ENCODE data around the gene FARP1.

The FARP1 gene

DNA sequence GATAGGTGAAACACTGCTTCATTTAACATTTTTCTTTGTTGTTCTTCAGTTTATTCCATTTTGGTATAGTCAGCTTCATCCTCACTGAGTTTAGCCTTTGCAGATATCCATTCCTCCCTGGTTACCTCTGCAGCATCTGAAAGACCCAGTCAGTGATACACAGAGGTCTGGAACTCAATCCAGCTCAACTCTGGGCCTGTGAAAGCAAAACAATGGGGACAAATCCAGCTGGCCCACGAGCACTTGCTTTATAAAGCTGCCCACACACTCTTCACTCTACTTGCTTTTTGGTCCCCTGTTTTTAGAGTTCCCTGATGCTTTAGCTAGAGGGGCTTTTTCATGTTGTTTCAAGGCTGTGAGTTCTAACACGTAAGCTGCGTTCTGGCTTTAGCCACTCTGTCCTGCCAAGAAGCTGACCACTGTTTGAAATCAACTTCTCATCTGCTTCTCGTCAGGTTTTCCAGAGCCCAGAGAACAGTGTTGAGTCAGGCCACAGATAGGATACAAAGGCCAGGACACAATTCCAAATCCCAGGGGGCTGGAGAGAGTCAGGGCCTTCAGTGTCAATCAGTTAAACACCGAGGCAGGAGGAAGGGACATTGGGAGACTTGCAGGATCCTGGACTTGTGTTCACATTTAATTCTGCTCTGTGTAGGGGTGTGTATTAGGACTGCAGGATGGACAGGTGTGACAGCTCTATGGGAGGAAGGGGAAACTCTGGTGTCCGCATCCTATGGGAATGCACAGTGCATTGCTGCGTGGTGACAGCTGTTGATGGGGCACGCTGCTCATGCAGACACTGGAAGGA, 117.7 kb downstream of the FARP1 start:
- TF ChIP-seq, protein P1, sequence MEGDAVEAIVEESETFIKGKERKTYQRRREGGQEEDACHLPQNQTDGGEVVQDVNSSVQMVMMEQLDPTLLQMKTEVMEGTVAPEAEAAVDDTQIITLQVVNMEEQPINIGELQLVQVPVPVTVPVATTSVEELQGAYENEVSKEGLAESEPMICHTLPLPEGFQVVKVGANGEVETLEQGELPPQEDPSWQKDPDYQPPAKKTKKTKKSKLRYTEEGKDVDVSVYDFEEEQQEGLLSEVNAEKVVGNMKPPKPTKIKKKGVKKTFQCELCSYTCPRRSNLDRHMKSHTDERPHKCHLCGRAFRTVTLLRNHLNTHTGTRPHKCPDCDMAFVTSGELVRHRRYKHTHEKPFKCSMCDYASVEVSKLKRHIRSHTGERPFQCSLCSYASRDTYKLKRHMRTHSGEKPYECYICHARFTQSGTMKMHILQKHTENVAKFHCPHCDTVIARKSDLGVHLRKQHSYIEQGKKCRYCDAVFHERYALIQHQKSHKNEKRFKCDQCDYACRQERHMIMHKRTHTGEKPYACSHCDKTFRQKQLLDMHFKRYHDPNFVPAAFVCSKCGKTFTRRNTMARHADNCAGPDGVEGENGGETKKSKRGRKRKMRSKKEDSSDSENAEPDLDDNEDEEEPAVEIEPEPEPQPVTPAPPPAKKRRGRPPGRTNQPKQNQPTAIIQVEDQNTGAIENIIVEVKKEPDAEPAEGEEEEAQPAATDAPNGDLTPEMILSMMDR (IDR thresholded peaks at IDR 0.05) = no peak

DNA sequence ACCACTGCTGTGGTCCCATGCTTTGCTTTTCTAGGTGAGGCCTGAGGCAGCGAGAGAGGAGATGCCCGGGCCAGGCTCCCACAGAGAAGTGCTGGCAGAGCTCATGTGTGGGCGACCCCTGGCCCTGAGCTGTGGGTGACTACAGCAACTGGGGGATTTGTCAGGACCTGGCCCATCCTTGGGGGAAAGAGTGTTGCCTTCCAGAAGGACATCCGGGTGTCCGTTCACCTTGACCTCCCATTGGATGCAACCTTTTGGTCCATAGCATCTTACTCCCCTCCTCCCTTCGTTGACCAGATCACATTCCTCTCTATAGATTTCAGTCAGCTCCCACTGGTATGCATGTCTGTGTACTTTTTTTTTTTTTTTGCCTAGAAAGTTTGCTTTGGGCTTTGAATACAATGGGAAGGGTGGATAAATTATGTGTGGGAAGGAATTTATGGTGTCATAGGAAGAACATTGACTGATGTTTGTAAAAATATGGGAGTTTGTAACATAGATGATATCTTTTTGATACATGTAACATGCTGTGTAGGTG, 118.3 kb downstream of the FARP1 start:
- TF ChIP-seq, protein P1 (IDR thresholded peaks at IDR 0.05) = no peak

DNA sequence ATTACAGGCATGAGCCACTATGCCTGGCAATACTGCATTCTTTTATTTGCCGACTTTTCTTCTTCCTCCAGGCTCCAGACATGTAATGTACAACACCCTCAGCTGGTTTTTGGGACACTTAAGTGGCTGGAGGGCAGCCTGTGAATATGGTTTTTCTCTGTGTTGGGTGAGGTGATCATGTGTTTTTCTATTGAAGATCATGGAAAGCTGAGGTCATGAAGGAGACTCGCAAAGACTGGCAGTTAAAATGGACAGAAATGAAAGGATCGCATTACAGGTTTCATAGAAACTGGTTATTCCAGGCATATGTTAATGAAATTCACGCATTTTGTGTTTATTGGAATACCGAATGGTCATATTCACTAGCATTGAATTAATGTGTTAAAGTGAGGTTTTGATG, 119.4 kb downstream of the FARP1 start:
- TF ChIP-seq, protein P1 (IDR thresholded peaks at IDR 0.05) = no peak

DNA sequence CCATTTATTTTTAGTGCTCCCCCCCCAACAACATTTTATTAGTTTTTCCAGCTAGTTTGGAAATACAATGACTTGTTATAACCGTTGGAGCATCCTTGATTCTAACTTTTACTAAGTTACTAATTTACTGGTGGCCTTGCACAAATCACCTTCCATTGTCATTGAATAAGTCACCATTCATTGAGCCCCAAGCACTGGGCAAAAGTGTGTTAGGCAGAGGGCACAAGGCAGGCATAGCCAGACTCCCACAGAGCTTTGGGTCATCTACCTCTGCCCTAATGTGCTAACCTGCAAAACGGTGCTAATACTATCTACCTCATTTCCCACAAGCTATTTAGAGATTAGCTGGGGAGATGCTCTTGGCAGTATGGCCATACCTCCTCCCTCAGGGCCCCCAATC, 120.9 kb downstream of the FARP1 start:
- TF ChIP-seq, protein P1 (IDR thresholded peaks at IDR 0.05) = no peak

DNA sequence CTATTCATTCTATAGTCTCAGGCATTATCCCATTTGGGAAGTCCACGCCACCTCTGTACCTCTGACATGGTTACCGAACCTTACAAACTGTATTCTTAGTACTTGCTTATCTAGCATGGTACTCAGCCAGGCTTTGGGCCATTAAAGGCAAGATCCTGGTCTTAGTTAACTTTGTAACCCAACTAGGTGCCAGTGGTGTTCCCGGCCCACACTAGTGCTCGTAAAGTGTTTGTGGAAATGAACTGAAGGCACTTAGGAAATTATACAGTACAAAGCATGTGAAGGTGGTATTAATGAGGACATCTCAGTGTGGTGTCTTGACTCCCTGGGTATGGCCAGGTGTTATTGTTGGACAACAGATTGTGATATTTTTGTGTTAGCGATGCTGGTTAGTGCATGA, 122.0 kb downstream of the FARP1 start:
- TF ChIP-seq, protein P1 (IDR thresholded peaks at IDR 0.05) = no peak

DNA sequence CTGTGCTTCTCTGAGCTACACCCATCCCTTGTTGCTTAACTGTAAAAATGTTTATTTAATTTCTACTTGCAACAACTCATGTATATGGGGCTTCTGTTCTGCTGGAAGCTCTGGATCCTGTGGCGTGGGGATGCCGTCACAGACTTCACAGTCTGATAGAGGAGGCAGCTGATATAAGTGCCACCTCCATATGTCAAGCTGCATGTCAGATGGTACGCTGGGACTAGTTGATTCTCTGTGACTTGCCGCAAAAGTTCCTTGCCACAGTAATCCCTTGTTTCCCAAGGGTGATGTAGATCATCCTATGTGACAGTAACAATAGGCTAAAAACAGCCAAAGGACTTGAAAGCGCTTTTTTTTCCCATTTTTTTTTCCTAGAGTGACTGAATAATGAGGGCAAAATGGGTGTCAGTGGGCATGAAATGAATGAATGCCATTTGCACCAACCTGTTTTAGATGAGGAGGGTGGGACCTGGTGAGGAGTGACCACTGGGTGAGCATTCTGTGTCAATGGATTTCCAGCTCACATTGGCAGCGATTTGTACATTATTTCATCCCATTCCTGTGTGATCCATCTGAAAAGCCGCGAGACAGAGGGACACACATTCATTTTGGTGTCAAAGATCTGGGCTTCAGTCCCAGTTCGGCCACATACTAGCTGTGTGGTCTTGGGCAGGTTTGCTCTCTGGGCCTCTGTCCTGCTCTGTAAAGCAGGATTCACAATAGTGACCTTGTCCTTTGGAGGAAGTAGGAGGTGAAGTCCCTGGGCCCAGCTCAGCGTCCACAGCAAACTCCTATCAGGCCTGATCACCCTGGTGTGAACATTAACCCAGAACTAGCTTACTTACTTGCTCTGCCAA, 123.0 kb downstream of the FARP1 start:
- TF ChIP-seq, protein P1 (IDR thresholded peaks at IDR 0.05) = no peak

DNA sequence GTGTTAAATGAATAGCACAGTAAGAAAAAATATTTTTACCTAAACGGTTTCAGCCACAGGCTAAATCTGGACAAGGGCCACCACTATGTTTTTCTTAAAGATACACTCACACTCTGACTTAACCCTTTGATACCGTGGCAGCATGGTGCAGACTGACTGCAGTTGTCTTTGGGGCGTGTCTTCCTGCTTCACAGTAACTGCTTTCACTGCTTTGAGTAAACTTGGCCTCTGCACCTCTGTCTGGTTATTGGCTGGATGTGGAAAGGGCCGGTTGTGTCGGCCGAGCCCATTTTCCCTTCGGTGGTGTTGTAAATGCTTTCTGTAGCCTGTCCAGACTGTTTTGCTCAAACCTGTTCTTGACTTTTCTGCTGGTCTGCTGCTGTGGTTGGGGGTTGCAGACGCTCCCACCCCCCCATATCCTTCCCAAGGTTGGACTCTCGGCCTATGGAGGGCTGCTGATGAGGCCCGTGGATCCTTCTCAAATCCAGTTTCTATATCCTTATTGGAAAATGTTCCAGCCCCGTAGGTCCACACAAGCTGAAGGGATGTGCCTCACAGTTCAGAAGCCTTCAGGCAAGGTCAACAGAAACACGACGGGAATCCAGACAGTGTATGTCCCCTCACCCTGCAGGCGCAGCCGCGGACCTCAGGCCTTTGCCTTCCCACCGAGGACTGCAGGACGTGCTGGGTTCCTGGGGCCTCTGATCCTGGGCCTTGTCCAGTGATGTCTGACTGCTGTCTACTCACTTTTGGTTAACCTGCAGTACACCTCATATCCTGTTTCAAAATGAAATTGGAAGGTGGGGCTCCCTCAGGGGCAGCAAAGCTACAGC, 124.4 kb downstream of the FARP1 start:
- TF ChIP-seq, protein P1 (IDR thresholded peaks at IDR 0.05) = no peak

Data from LNCAP (cell line).